OCI-LY1 (cell line): ENCODE data around the gene ANKUB1.

ENCODE experiments used
- H2AFZ ChIP-seq: fragments of 200-600 bp; sonication (generic), shearing (Covaris generic); 2 replicates; pipeline ENCODE4 v1.6.0; 2014; ENCODE audit warnings: antibody characterized with exemption, mild to moderate bottlenecking, low read length
- H3F3A ChIP-seq: fragments of 200-600 bp; sonication (generic), shearing (Covaris generic); 2 replicates; pipeline ENCODE4 v1.6.0; 2014; ENCODE audit warnings: mild to moderate bottlenecking, antibody characterized with exemption, low read length, moderate library complexity; ENCODE audit not compliant: insufficient read depth
- H3K27ac ChIP-seq: fragments of 200-600 bp; sonication (generic); 2 replicates; pipeline ENCODE4 v1.5.1; 2014; ENCODE audit warnings: low read length, mixed run types, mild to moderate bottlenecking, low read depth; ENCODE audit not compliant: poor library complexity, severe bottlenecking
- H3K27me3 ChIP-seq: fragments of 200-600 bp; sonication (generic); 2 replicates; pipeline ENCODE4 v1.6.0; 2014; ENCODE audit warnings: antibody characterized with exemption, mild to moderate bottlenecking, low read length, moderate library complexity; ENCODE audit not compliant: insufficient read depth
- H3K36me3 ChIP-seq: fragments of 200-600 bp; sonication (generic); 2 replicates; pipeline ENCODE4 v1.6.1; 2014; ENCODE audit warnings: mild to moderate bottlenecking, antibody characterized with exemption, low read length, moderate library complexity, mixed read lengths; ENCODE audit not compliant: insufficient read depth
- H3K4me1 ChIP-seq: fragments of 200-600 bp; sonication (generic); 2 replicates; pipeline ENCODE4 v1.5.1; 2014; ENCODE audit warnings: mild to moderate bottlenecking, low read length, moderate library complexity; ENCODE audit not compliant: insufficient read depth, severe bottlenecking
- H3K4me2 ChIP-seq: fragments of 200-600 bp; sonication (generic), shearing (Covaris generic); 2 replicates; pipeline ENCODE4 v1.6.1; 2014; ENCODE audit warnings: low read length
- H3K4me3 ChIP-seq: fragments of 200-600 bp; sonication (generic); 2 replicates; pipeline ENCODE4 v1.5.1; 2014; ENCODE audit warnings: low read length, low read depth, mild to moderate bottlenecking, mixed read lengths; ENCODE audit not compliant: poor library complexity, severe bottlenecking
- H3K79me2 ChIP-seq: fragments of 200-600 bp; shearing (Covaris generic); 2 replicates; pipeline ENCODE4 v1.6.1; 2016; ENCODE audit warnings: mixed run types, low read length, mixed read lengths; ENCODE audit not compliant: insufficient read depth
- H3K9ac ChIP-seq: fragments of 200-600 bp; sonication (generic), shearing (Covaris generic); 2 replicates; pipeline ENCODE4 v1.6.1; 2014; ENCODE audit warnings: mild to moderate bottlenecking, low read length, mixed read lengths
- H3K9me2 ChIP-seq: fragments of 200-600 bp; sonication (generic), shearing (Covaris generic); 2 replicates; pipeline ENCODE4 v1.6.1; 2014; ENCODE audit warnings: low read depth, mild to moderate bottlenecking, low read length, mixed read lengths
- H3K9me3 ChIP-seq: fragments of 200-600 bp; shearing (Covaris generic); 2 replicates; pipeline ENCODE4 v1.6.1; 2014; ENCODE audit warnings: low read length, mixed read lengths
- H4K20me1 ChIP-seq: fragments of 200-600 bp; sonication (generic), shearing (Covaris generic); 2 replicates; pipeline ENCODE4 v1.6.0; 2016; ENCODE audit warnings: mild to moderate bottlenecking, low read length; ENCODE audit not compliant: insufficient read depth
- EZH2 ChIP-seq: fragments of 200-600 bp; sonication (generic), shearing (Covaris generic); IDR thresholded peaks from 2 replicates; pipeline ENCODE4 v1.8.0; 2017; ENCODE audit warnings: borderline replicate concordance, mixed run types, mild to moderate bottlenecking, antibody characterized with exemption, low read length, moderate library complexity, mixed read lengths
- TF ChIP-seq, protein P1 (sequence below): fragments of 200-600 bp; sonication (generic), shearing (Covaris generic); IDR thresholded peaks from 2 replicates; pipeline ENCODE4 v1.5.1; 2017; ENCODE audit warnings: mild to moderate bottlenecking, antibody characterized with exemption, low read length, moderate library complexity, mixed read lengths

The ANKUB1 gene

DNA sequence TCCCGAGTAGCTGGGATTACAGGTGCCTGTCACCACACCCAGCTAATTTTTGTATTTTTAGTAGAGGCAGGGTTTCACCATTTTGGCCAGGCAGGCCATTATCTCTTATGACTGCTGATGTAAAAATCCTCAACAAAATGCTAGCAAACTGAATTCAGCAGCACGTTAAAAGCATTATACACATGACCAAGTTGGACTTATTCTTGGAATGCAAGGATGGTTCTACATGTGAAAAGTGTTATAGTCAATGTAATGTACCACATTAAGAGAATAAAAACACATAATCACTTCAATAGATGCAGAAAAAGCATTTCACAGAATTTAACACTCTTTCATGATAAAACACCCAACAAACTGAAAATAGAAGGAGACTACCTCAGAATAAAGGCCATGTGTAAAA, 40.9 kb upstream of the ANKUB1 start:
- H3K27ac ChIP-seq = no peak overlapping the region
- no peaks in the 10 kb centered on the region for H3K9me2 ChIP-seq
- H4K20me1 ChIP-seq = no peaks in the 10 kb centered on the region
- H3K9ac ChIP-seq = no peak overlapping the region
- H3K4me1 ChIP-seq = no peaks in the 10 kb centered on the region
- H2AFZ ChIP-seq = no peak overlapping the region
- H3K79me2 ChIP-seq = peaks cover 25% of the 10 kb centered on the region
- TF ChIP-seq EZH2 = no peak
- TF ChIP-seq, protein P1, sequence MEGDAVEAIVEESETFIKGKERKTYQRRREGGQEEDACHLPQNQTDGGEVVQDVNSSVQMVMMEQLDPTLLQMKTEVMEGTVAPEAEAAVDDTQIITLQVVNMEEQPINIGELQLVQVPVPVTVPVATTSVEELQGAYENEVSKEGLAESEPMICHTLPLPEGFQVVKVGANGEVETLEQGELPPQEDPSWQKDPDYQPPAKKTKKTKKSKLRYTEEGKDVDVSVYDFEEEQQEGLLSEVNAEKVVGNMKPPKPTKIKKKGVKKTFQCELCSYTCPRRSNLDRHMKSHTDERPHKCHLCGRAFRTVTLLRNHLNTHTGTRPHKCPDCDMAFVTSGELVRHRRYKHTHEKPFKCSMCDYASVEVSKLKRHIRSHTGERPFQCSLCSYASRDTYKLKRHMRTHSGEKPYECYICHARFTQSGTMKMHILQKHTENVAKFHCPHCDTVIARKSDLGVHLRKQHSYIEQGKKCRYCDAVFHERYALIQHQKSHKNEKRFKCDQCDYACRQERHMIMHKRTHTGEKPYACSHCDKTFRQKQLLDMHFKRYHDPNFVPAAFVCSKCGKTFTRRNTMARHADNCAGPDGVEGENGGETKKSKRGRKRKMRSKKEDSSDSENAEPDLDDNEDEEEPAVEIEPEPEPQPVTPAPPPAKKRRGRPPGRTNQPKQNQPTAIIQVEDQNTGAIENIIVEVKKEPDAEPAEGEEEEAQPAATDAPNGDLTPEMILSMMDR = no peak
- peaks cover 48% of the 10 kb centered on the region for H3K9me3 ChIP-seq
- no peaks in the 10 kb centered on the region for H3F3A ChIP-seq
- H3K27me3 ChIP-seq = no peaks in the 10 kb centered on the region
- H3K4me2 ChIP-seq = no peak overlapping the region
- H3K4me3 ChIP-seq = no peak overlapping the region
- peaks cover 5% of the 10 kb centered on the region; the same call in 1 of the 2 replicates for H3K36me3 ChIP-seq

DNA sequence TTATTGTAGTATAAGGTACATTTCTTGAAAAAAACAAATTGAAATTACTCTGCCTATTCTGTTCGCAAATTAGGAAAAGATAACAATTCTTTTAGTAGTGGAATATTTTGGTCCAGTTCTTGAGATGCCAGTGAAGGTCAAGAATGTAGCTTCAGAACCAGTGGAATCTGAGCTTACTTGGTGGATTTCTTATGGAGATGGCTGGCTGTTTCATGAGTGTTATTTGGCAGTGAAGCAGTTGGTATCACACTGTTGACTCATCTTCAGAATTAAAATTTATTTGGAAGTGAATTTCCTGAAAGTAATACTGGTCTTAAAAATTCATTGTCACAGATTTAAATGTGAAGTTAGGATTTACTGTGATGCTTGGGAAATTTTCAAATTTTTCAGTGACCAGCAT, 39.7 kb upstream of the ANKUB1 start:
- TF ChIP-seq, protein P1 = no peak
- no peak for TF ChIP-seq EZH2
- Histone ChIP-seq H3F3A (no peaks in the 10 kb centered on the region), H3K4me3 (no peak overlapping the region), H3K4me2 (no peak overlapping the region), H3K9me3 (peaks cover 47% of the 10 kb centered on the region), H3K9me2 (no peaks in the 10 kb centered on the region), H3K36me3 (no peaks in the 10 kb centered on the region), H2AFZ (no peak overlapping the region), H3K79me2 (peaks cover 31% of the 10 kb centered on the region), H4K20me1 (no peaks in the 10 kb centered on the region), H3K27me3 (no peaks in the 10 kb centered on the region), H3K4me1 (no peaks in the 10 kb centered on the region), H3K27ac (no peak overlapping the region), H3K9ac (no peak overlapping the region)

DNA sequence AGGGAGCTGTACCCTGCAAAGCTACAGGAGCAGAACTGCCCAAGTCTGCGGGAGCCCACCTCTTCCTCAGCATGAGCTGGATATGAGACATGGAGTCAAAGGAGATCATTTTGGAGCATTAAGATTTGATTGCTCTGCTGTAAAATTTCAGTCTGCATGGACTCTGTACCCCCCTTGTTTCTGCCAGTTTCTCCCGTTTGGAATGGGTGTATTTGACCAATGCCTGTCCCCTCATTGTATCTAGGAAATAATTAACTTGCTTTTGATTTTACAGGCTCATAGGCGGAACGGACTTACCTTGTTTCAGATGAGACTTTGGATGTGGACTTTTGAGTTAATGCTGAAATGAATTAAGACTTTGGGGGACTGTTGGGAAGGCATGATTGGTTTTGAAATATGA, 39.0 kb upstream of the ANKUB1 start:
- Histone ChIP-seq H3K9me2 (no peaks in the 10 kb centered on the region), H3K27me3 (no peaks in the 10 kb centered on the region), H3K4me3 (no peak overlapping the region), H3K79me2 (peaks cover 34% of the 10 kb centered on the region), H3K9me3 (peaks cover 42% of the 10 kb centered on the region), H3K9ac (no peak overlapping the region), H2AFZ (no peak overlapping the region), H3F3A (no peaks in the 10 kb centered on the region), H3K4me1 (no peaks in the 10 kb centered on the region), H3K27ac (no peak overlapping the region), H4K20me1 (no peaks in the 10 kb centered on the region), H3K36me3 (no peaks in the 10 kb centered on the region), H3K4me2 (no peak overlapping the region)
- TF ChIP-seq, protein P1 = no peak
- no peak for TF ChIP-seq EZH2
